Activated CD4-positive, alpha-beta memory T cell treated with anti-CD3 and anti-CD28 coated beads, Interleukin-2, amount 10 ng/mL, durations not matched to agents 7 days and 5 days (primary cell): ENCODE data around the gene TDRD10. TPM values are rescaled to one million over a fixed set of nuclear protein-coding genes. Genes with fewer than 3 reads are reported as not detected.

ENCODE experiments used
- CTCF ChIA-PET: fragments of 350-600 bp; sonication (Branson Sonifier 250); formaldehyde crosslinking; loops from one replicate; lab custom pipeline; 2021; ENCODE audit warnings: antibody characterized with exemption, inconsistent platforms; lab: Charles Lee
- POLR2A ChIA-PET: fragments of 350-600 bp; sonication (Branson Sonifier 250); formaldehyde crosslinking; loops from one replicate; lab custom pipeline; 2021; ENCODE audit warnings: antibody characterized with exemption; lab: Charles Lee
- DNase-seq: peaks from one replicate; pipeline ENCODE4 v3.0.0-alpha.2; 2020
- H3K27ac Mint-ChIP-seq: one replicate; pipeline ENCODE4 v1.8.0; 2021; ENCODE audit warnings: mild to moderate bottlenecking, mixed read lengths
- H3K27me3 Mint-ChIP-seq: one replicate; pipeline ENCODE4 v1.8.0; 2021; ENCODE audit warnings: mixed read lengths
- H3K36me3 Mint-ChIP-seq: one replicate; pipeline ENCODE4 v1.8.0; 2021; ENCODE audit warnings: low read depth, mixed read lengths
- H3K4me1 Mint-ChIP-seq: one replicate; pipeline ENCODE4 v1.8.0; 2021; ENCODE audit warnings: mixed read lengths
- H3K4me3 Mint-ChIP-seq: one replicate; pipeline ENCODE4 v1.8.0; 2021; ENCODE audit warnings: mild to moderate bottlenecking, mixed read lengths
- H3K9me3 Mint-ChIP-seq: one replicate; pipeline ENCODE4 v1.8.0; 2021; ENCODE audit warnings: mixed read lengths
- total RNA-seq, 2 experiments: library from RNA; stranded (reverse); gene quantifications; one replicate each; pipeline ENCODE4 v1.2.3, GENCODE V29; 2021

The TDRD10 gene
- total RNA-seq, 2 experiments from 2014 or later: not detected

DNA sequence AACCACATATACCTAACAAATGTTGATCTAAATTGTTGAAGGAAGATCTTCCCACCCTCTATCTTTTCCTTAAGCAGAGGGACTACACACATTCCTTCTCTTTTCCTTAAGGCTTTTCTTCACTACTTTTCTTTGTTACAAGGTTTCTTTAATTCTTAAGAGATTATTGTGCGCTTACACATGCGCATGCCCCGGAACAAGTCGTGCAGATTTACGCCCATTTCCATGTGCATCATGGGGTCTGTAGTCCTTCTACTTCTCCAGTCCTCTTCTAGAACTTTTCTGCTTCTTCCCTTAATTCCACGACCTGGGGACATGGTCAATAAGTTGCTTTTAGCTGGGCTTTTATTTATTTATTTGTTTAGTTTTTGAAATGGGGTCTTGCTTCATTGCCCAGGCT lies 63.9 kb downstream of the TDRD10 start:
- H3K27ac Mint-ChIP-seq: no peak overlapping the region
- peaks cover 43% of the 10 kb centered on the region for H3K27me3 Mint-ChIP-seq
- ChIA-PET CTCF (no interaction called here), POLR2A (interaction anchor here (1.1 kb wide), 1 partner anchor 14 kb away, joined by 3 read pairs; no protein-coding TSS in a partner anchor)
- no peaks in the 10 kb centered on the region for H3K9me3 Mint-ChIP-seq
- H3K36me3 Mint-ChIP-seq: no peaks in the 10 kb centered on the region
- H3K4me3 Mint-ChIP-seq: no peak overlapping the region
- DNase-seq: no peak
- H3K4me1 Mint-ChIP-seq: peaks cover 6% of the 10 kb centered on the region

DNA sequence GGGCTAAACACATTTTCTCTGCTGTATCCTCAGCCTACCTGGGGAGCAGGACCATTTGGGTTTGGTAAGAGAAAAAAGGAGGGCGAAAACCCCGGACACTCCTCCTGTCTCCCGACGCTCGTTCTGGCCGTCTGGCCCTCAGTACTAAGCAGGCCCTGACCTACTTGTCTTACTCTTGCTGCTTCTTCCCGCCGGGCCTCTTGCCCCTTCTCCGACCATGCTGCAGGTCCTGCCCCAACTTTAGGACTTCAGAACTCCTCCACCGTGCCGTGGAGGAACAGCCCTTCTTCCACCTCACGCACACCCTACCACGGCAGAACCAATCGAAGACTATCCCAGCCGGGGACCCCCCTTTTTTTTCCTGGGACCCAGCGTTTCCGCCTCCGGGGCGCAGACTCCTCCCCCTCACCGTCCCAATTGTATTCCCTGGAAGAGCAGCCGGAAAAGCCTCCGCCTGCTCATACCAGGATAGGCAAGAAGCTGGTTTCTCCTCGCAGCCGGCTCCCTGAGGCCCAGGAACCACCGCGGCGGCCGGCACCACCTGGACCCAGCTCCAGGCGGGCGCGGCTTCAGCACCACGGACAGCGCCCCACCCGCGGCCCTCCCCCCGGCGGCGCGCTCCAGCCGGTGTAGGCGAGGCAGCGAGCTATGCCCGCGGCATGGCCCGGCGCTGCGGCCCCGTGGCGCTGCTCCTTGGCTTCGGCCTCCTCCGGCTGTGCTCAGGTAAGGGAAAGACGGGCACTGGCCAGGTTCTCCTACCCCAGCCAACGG lies 65.6 kb downstream of the TDRD10 start, which contains the start of gene CHRNB2:
Gene CHRNB2 (plus strand): TSS at position 393 of the 771 bp plus-strand sequence. CDS start 267 bp downstream, at position 660.
- H3K4me3 Mint-ChIP-seq: no peak within 1 kb of the TSS
- peaks cover 6% of the 10 kb centered on the region for H3K4me1 Mint-ChIP-seq
- H3K9me3 Mint-ChIP-seq: no peaks in the 10 kb centered on the region
- no peak within 1 kb of the TSS for H3K27ac Mint-ChIP-seq
- peaks cover 43% of the 10 kb centered on the region for H3K27me3 Mint-ChIP-seq
- CTCF ChIA-PET: interaction anchor here (1.0 to 1.4 kb wide), 3 partner anchors 8 to 494 kb away, joined by 3 to 10 read pairs (median 3); no protein-coding TSS in a partner anchor
- no peaks in the 10 kb centered on the region for H3K36me3 Mint-ChIP-seq
- DNase-seq: peak; percentile 76
- POLR2A ChIA-PET: interaction anchor here (0.7 to 1.5 kb wide), 3 partner anchors 10 to 369 kb away, joined by 3 to 6 read pairs (median 3); no protein-coding TSS in a partner anchor

DNA sequence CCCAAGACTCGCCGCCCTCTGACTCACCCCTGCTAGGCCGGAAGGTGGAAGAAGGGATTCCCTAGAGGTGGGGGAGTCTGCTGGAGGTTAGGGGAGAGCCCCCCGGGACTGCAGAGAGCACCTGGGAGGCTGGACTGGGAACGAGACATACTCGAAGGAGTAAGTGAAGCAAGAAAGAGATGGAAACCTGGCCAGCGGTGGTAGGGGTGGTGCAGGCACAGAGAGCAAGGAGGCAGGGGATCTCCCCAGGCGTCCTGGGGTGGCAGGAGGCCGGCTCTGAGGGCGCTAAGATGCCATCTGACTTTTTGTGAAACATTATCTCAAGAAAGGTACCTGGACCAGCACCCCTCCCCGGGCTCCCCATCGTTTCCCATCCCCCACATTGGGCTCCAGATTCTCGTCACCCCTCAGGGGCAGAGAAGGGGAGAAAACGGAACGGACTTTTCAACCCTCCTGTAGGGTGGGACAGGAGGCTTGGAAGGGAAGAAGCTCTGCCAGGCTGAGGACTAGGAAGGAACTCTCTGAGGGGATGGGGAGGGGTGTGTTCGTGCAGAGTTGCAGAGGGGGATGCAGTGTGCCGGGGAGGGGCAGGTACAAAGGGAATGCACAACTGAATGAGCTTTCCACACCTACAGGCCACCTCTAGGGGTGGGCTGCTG lies 66.3 kb downstream of the TDRD10 start:
- H3K36me3 Mint-ChIP-seq: no peaks in the 10 kb centered on the region
- ChIA-PET POLR2A (interaction anchor here (1.1 to 1.5 kb wide), 2 partner anchors 10 to 368 kb away, joined by 3 to 6 read pairs; no protein-coding TSS in a partner anchor), CTCF (interaction anchor here (1.0 to 1.4 kb wide), 2 partner anchors 9 to 180 kb away, joined by 3 to 10 read pairs; no protein-coding TSS in a partner anchor)
- H3K9me3 Mint-ChIP-seq: no peaks in the 10 kb centered on the region
- no peak for DNase-seq
- no peak overlapping the region for H3K4me3 Mint-ChIP-seq
- peaks cover 45% of the 10 kb centered on the region for H3K27me3 Mint-ChIP-seq
- H3K27ac Mint-ChIP-seq: no peak overlapping the region
- peaks cover 8% of the 10 kb centered on the region for H3K4me1 Mint-ChIP-seq

DNA sequence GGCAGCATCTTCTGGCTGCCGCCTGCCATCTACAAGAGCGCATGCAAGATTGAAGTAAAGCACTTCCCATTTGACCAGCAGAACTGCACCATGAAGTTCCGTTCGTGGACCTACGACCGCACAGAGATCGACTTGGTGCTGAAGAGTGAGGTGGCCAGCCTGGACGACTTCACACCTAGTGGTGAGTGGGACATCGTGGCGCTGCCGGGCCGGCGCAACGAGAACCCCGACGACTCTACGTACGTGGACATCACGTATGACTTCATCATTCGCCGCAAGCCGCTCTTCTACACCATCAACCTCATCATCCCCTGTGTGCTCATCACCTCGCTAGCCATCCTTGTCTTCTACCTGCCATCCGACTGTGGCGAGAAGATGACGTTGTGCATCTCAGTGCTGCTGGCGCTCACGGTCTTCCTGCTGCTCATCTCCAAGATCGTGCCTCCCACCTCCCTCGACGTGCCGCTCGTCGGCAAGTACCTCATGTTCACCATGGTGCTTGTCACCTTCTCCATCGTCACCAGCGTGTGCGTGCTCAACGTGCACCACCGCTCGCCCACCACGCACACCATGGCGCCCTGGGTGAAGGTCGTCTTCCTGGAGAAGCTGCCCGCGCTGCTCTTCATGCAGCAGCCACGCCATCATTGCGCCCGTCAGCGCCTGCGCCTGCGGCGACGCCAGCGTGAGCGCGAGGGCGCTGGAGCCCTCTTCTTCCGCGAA lies 69.4 kb downstream of the TDRD10 start:
- no peak for DNase-seq
- Mint-ChIP-seq H3K4me1 (peaks cover 9% of the 10 kb centered on the region), H3K27me3 (peaks cover 35% of the 10 kb centered on the region), H3K36me3 (no peaks in the 10 kb centered on the region), H3K27ac (no peak overlapping the region), H3K4me3 (no peak overlapping the region), H3K9me3 (no peaks in the 10 kb centered on the region)
- POLR2A ChIA-PET: no interaction called here
- CTCF ChIA-PET: no interaction called here

DNA sequence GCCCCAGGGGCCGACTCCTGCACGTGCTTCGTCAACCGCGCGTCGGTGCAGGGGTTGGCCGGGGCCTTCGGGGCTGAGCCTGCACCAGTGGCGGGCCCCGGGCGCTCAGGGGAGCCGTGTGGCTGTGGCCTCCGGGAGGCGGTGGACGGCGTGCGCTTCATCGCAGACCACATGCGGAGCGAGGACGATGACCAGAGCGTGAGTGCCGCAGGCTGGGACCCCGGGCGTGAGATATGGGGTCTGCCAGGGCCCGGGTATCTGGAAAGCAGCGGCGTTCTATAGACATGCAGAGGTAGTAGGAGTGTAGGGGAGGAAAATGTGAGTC lies 69.9 kb downstream of the TDRD10 start:
- ChIA-PET POLR2A (no interaction called here), CTCF (no interaction called here)
- Mint-ChIP-seq H3K36me3 (no peaks in the 10 kb centered on the region), H3K4me3 (no peak overlapping the region), H3K27me3 (peaks cover 30% of the 10 kb centered on the region), H3K4me1 (peaks cover 7% of the 10 kb centered on the region), H3K27ac (no peak overlapping the region), H3K9me3 (no peaks in the 10 kb centered on the region)
- DNase-seq: no peak

DNA sequence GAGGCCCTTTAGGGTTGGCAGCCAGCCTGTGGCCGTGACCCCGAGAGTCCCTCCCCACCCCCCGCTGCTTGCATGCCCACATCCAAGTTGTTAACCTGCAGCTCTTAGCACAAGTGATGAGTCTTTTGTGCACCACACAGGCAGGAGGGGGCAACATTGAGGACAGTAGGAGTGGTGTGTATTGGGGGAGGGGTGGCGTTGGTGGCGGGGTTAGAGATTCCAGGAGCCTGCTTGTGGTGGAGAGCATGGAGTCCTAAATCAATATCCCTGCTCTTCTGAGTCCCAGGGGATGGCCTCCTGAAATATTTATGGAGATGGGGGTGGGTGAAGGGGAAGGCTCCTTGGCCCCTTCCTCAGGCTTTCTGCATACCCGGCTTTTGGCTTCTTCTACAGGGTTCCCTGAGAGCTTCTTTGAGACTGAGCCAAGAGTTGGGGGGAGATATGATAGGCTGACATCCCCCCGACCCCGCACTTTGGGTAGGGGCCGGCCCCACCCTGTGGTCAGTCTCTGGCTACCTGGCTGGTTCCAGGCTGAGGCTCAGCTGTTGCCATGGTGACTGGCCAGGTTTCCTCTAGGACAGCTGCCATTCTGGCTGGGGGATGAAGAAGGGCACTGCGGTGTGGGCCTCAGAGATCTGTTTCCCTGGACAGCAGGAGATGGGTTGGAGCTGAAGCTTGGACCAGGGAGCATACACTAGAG lies 70.6 kb downstream of the TDRD10 start:
- H3K36me3 Mint-ChIP-seq: no peaks in the 10 kb centered on the region
- peaks cover 4% of the 10 kb centered on the region for H3K4me1 Mint-ChIP-seq
- ChIA-PET CTCF (interaction anchor here (1.6 to 2.3 kb wide), 2 partner anchors 13 to 22 kb away, joined by 3 to 16 read pairs; no protein-coding TSS in a partner anchor), POLR2A (interaction anchor here (1.4 kb wide), 1 partner anchor 19 kb away, joined by 3 read pairs; no protein-coding TSS in a partner anchor)
- H3K9me3 Mint-ChIP-seq: no peaks in the 10 kb centered on the region
- peaks cover 24% of the 10 kb centered on the region for H3K27me3 Mint-ChIP-seq
- H3K27ac Mint-ChIP-seq: no peak overlapping the region
- no peak for DNase-seq
- H3K4me3 Mint-ChIP-seq: no peak overlapping the region

DNA sequence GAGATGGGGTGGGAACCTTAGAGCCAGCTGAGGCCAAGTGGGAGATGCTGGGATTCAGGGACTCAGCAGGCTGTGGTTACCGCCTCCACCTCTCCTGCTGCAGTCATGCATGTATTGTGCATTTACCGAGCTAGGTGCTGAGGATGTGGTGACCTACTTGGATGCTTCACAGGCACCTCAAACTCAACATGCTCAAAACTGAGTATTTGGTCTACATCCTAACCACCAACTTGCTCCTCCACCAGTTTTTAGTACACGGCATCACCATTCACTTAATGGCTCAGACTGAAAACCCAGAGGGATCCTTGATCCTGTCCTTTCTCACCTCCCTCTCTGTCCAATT lies 71.1 kb downstream of the TDRD10 start:
- POLR2A ChIA-PET: interaction anchor here (1.4 kb wide), 1 partner anchor 19 kb away, joined by 3 read pairs; no protein-coding TSS in a partner anchor
- Mint-ChIP-seq H3K27me3 (peaks cover 20% of the 10 kb centered on the region), H3K9me3 (no peaks in the 10 kb centered on the region), H3K36me3 (peaks cover 2% of the 10 kb centered on the region), H3K4me3 (no peak overlapping the region), H3K4me1 (peaks cover 3% of the 10 kb centered on the region), H3K27ac (no peak overlapping the region)
- CTCF ChIA-PET: interaction anchor here (1.6 to 2.3 kb wide), 2 partner anchors 13 to 22 kb away, joined by 3 to 16 read pairs; no protein-coding TSS in a partner anchor
- no peak for DNase-seq

DNA sequence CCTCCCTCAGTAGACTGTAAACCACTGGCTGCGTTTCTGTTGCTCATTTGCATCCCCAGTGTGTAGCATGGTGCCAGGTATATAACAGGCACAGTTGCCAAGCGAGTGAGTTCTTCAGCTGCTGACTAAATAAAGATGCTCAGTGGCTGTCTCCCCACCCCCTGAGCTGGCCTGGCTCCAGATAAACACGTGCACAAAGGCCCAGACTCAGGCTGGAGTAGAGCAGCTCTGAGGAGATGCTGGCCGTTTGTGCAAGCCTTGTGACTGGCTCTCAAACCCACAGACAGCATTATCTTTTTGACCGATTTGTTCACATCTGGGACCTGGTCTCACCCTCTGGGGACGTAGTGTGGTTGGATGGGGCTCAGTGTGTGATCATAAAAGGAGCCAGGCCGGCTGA lies 72.7 kb downstream of the TDRD10 start:
- peaks cover 8% of the 10 kb centered on the region for H3K27me3 Mint-ChIP-seq
- peaks cover 3% of the 10 kb centered on the region for H3K4me1 Mint-ChIP-seq
- H3K9me3 Mint-ChIP-seq: no peaks in the 10 kb centered on the region
- no peak overlapping the region for H3K27ac Mint-ChIP-seq
- H3K36me3 Mint-ChIP-seq: peaks cover 18% of the 10 kb centered on the region
- ChIA-PET CTCF (interaction anchor here (2.3 kb wide), 1 partner anchor 15 kb away, joined by 16 read pairs; no protein-coding TSS in a partner anchor), POLR2A (interaction anchor here (0.8 to 1.4 kb wide), 5 partner anchors 14 to 293 kb away, joined by 3 to 6 read pairs (median 3); no protein-coding TSS in a partner anchor)
- H3K4me3 Mint-ChIP-seq: no peak overlapping the region
- no peak for DNase-seq

DNA sequence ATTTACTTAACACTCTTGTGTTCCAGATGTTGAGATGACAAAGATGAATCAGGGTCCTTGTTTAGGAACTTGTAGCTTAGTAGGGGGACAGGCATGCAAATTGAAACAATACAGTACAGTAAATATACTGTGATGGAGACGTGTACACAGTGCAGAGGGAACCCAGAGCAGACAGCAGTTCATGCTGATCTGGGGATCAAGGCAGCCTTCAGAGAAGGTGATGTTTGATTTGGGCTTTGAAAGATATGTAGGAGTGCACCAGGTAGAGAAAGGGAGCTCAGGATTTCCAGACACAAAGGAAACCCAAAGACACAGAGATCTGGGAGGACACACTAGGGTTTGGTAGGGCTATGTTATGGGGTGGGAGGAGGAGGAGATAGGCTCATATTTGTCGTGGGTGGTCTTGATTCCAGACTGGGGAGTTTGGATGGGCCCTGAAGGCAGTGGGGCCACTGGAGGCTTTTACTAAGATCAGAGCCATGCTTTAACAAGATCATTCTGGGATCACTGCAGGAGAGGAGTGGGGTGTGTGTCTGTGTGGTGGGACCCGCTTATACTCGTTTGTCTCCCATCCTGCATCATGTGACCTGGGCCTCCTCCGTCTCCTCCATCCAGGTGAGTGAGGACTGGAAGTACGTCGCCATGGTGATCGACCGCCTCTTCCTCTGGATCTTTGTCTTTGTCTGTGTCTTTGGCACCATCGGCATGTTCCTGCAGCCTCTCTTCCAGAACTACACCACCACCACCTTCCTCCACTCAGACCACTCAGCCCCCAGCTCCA lies 73.3 kb downstream of the TDRD10 start:
- H3K36me3 Mint-ChIP-seq: peaks cover 23% of the 10 kb centered on the region
- POLR2A ChIA-PET: interaction anchor here (0.8 to 1.4 kb wide), 5 partner anchors 13 to 292 kb away, joined by 3 to 6 read pairs (median 3); no protein-coding TSS in a partner anchor
- H3K9me3 Mint-ChIP-seq: no peaks in the 10 kb centered on the region
- H3K4me3 Mint-ChIP-seq: no peak overlapping the region
- H3K4me1 Mint-ChIP-seq: peaks cover 3% of the 10 kb centered on the region
- peaks cover 5% of the 10 kb centered on the region for H3K27me3 Mint-ChIP-seq
- no peak for DNase-seq
- no peak overlapping the region for H3K27ac Mint-ChIP-seq
- CTCF ChIA-PET: no interaction called here

DNA sequence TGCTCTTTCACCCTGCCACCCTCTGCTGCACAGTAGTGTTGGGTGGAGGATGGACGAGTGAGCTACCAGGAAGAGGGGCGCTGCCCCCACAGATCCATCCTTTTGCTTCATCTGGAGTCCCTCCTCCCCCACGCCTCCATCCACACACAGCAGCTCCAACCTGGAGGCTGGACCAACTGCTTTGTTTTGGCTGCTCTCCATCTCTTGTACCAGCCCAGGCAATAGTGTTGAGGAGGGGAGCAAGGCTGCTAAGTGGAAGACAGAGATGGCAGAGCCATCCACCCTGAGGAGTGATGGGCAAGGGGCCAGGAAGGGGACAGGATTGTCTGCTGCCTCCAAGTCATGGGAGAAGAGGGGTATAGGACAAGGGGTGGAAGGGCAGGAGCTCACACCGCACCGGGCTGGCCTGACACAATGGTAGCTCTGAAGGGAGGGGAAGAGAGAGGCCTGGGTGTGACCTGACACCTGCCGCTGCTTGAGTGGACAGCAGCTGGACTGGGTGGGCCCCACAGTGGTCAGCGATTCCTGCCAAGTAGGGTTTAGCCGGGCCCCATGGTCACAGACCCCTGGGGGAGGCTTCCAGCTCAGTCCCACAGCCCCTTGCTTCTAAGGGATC lies 74.0 kb downstream of the TDRD10 start:
- H3K4me3 Mint-ChIP-seq: no peak overlapping the region
- peaks cover 5% of the 10 kb centered on the region for H3K27me3 Mint-ChIP-seq
- H3K27ac Mint-ChIP-seq: peak overlapping the region; percentile 48
- H3K4me1 Mint-ChIP-seq: peaks cover 3% of the 10 kb centered on the region
- DNase-seq: no peak
- CTCF ChIA-PET: interaction anchor here (1.1 to 1.4 kb wide), 2 partner anchors 16 to 361 kb away, joined by 3 to 5 read pairs; partner anchors contain the start of gene PMVK
- POLR2A ChIA-PET: interaction anchor here (0.7 to 1.4 kb wide), 3 partner anchors 23 to 292 kb away, joined by 3 to 4 read pairs (median 3); no protein-coding TSS in a partner anchor
- H3K36me3 Mint-ChIP-seq: peaks cover 29% of the 10 kb centered on the region
- H3K9me3 Mint-ChIP-seq: no peaks in the 10 kb centered on the region
